Neural crest cell (in vitro differentiated cells): Measurements from ENCODE around the gene DOCK1. TPM values are rescaled to one million over a fixed set of nuclear protein-coding genes. Genes with fewer than 3 reads are reported as not detected.
A peak's percentile ranks its signal among the peaks of the same experiment; 100 is the strongest.

Experiments
- DNase-seq: peaks from one replicate; pipeline ENCODE4 v3.0.0; 2021; ENCODE audit warnings: low read depth, mixed read lengths, low spot score
- H3K27ac Mint-ChIP-seq: one replicate; pipeline ENCODE4 v1.8.0; 2021; ENCODE audit warnings: mild to moderate bottlenecking, mixed read lengths; ENCODE audit not compliant: unreplicated experiment
- H3K27me3 Mint-ChIP-seq: 2 replicates; pipeline ENCODE4 v1.8.0; 2021; ENCODE audit warnings: low read depth, mild to moderate bottlenecking, mixed read lengths
- H3K36me3 Mint-ChIP-seq: 2 replicates; pipeline ENCODE4 v1.8.0; 2021; ENCODE audit warnings: low read depth, mild to moderate bottlenecking, mixed read lengths
- H3K4me1 Mint-ChIP-seq: 2 replicates; pipeline ENCODE4 v1.8.0; 2021; ENCODE audit warnings: mixed read lengths
- H3K4me3 Mint-ChIP-seq: one replicate; pipeline ENCODE4 v1.8.0; 2021; ENCODE audit warnings: mild to moderate bottlenecking, mixed read lengths
- H3K9me3 Mint-ChIP-seq: 2 replicates; pipeline ENCODE4 v1.8.0; 2021; ENCODE audit warnings: mixed read lengths
- total RNA-seq: library from RNA; stranded (reverse); gene quantifications from 2 replicates; pipeline ENCODE4 v1.2.1, GENCODE V29; 2021
- TF ChIP-seq, protein P1 (sequence below): fragments of 200-600 bp; sonication (generic); conservative IDR thresholded peaks from 2 replicates; pipeline ENCODE4 v1.5.0; 2021; ENCODE audit warnings: antibody characterized with exemption, mild to moderate bottlenecking

The DOCK1 gene
- total RNA-seq, 1 donor from 2014 or later: 55.8 TPM

GRCh38 chr10:127117125-127117524 lies 211.9 kb downstream of the DOCK1 start:
- peaks cover 3% of the 10 kb centered on the region for H3K36me3 Mint-ChIP-seq
- H3K4me1 Mint-ChIP-seq: peaks cover 9% of the 10 kb centered on the region
- no peaks in the 10 kb centered on the region for H3K27me3 Mint-ChIP-seq
- no peak overlapping the region for H3K27ac Mint-ChIP-seq
- DNase-seq: peak; percentile 66
- H3K9me3 Mint-ChIP-seq: peaks cover 2% of the 10 kb centered on the region
- no peak overlapping the region for H3K4me3 Mint-ChIP-seq
- TF ChIP-seq, protein P1, sequence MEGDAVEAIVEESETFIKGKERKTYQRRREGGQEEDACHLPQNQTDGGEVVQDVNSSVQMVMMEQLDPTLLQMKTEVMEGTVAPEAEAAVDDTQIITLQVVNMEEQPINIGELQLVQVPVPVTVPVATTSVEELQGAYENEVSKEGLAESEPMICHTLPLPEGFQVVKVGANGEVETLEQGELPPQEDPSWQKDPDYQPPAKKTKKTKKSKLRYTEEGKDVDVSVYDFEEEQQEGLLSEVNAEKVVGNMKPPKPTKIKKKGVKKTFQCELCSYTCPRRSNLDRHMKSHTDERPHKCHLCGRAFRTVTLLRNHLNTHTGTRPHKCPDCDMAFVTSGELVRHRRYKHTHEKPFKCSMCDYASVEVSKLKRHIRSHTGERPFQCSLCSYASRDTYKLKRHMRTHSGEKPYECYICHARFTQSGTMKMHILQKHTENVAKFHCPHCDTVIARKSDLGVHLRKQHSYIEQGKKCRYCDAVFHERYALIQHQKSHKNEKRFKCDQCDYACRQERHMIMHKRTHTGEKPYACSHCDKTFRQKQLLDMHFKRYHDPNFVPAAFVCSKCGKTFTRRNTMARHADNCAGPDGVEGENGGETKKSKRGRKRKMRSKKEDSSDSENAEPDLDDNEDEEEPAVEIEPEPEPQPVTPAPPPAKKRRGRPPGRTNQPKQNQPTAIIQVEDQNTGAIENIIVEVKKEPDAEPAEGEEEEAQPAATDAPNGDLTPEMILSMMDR: no peak

DNA sequence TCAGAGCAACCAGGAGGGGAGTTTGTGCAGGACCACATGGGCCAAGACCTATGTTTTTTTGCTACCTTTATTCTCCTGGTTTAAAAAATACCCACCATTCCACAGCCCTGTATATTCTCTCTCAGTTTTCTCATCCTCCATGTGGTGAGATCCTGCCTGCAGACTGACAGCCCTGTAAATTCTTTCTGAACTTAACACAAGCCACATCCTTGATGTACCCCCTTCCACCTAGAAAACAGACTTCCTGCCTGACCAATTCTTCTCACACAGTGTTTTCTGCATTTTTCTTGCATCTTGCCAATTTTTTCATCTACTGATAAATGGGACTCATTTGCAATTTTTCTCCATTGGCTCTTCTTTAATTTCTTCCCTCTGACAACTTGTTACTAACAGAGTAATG lies 212.8 kb downstream of the DOCK1 start:
- no peak overlapping the region for H3K27ac Mint-ChIP-seq
- peaks cover 2% of the 10 kb centered on the region for H3K9me3 Mint-ChIP-seq
- no peak for DNase-seq
- H3K27me3 Mint-ChIP-seq: no peaks in the 10 kb centered on the region
- H3K36me3 Mint-ChIP-seq: no peaks in the 10 kb centered on the region
- no peak overlapping the region for H3K4me3 Mint-ChIP-seq
- TF ChIP-seq, protein P1: no peak
- peaks cover 9% of the 10 kb centered on the region for H3K4me1 Mint-ChIP-seq

DNA sequence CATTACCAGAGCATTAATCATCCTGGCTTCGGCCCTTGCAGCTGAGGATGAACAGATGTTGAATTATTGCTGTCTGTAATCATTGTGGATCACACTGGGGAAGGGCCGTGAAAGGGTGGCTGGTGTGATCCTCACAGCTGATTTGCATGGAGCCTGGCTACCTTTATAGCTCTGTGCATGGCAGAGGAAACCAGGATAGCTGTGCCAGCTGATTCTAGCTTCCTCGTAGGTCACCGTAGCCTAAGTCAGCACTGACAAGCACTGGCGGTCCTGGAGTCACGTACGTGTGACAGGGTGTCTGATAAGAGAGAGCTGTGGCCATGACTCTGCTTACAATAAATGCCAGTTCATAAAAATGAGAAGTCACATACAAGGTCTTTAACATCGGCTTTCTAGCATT lies 214.7 kb downstream of the DOCK1 start:
- Mint-ChIP-seq H3K4me1 (peaks cover 8% of the 10 kb centered on the region), H3K27me3 (no peaks in the 10 kb centered on the region), H3K27ac (no peak overlapping the region), H3K36me3 (no peaks in the 10 kb centered on the region), H3K4me3 (no peak overlapping the region), H3K9me3 (peaks cover 2% of the 10 kb centered on the region)
- DNase-seq: no peak
- TF ChIP-seq, protein P1: no peak

GRCh38 chr10:127122831-127123230 lies 217.6 kb downstream of the DOCK1 start:
- TF ChIP-seq, protein P1: no peak
- Mint-ChIP-seq H3K27me3 (no peaks in the 10 kb centered on the region), H3K4me1 (no peaks in the 10 kb centered on the region), H3K9me3 (no peaks in the 10 kb centered on the region), H3K4me3 (no peak overlapping the region), H3K27ac (no peak overlapping the region), H3K36me3 (peaks cover 4% of the 10 kb centered on the region)
- DNase-seq: no peak

DNA sequence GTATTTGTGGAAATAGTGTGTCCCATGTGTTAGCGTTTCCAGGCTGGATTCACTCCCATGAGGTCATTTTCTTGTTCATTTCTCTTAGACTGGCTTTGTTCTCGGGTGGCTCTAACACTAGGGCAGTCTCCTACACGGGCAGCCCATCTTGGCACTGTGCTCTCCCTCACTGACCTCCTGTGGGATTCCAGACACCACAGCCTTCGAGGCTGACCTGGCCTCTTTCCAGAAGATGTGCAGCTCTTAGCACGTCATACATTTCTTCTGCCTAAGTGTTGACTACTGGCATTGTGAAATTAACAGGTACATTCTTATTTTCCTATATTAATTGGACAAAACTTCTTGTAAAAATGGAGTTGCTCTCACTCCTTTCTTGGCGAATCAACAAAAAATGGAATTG lies 218.4 kb downstream of the DOCK1 start:
- TF ChIP-seq, protein P1: no peak
- Mint-ChIP-seq H3K9me3 (peaks cover 2% of the 10 kb centered on the region), H3K4me1 (no peaks in the 10 kb centered on the region), H3K27ac (no peak overlapping the region), H3K4me3 (no peak overlapping the region), H3K36me3 (peaks cover 8% of the 10 kb centered on the region), H3K27me3 (no peaks in the 10 kb centered on the region)
- no peak for DNase-seq

GRCh38 chr10:127125331-127125730 lies 220.1 kb downstream of the DOCK1 start:
- Mint-ChIP-seq H3K27me3 (no peaks in the 10 kb centered on the region), H3K36me3 (peaks cover 16% of the 10 kb centered on the region), H3K4me3 (no peak overlapping the region), H3K27ac (no peak overlapping the region), H3K9me3 (peaks cover 2% of the 10 kb centered on the region), H3K4me1 (no peaks in the 10 kb centered on the region)
- TF ChIP-seq, protein P1: no peak
- DNase-seq: no peak
